NCI-H524 treated with DMSO at 0.1 percent for 48 hours (cell line): ENCODE data around the gene PDE3B.
"Not testable (repeated sequence)": the region's sequence is repeated elsewhere in the genome, so short reads cannot be mapped to it uniquely, and the experiment has no call there.

ENCODE experiments used
- DNase-seq: peaks from one replicate; lab custom pipeline; 2025; lab: John Stamatoyannopoulos, UW

Gene PDE3B

GRCh38 chr11:14642453-14642852, 1.2 kb upstream of the PDE3B start:
- no peak for DNase-seq

- no peak for DNase-seq
Observed at GRCh38 chr11:14642873-14643696, 519 bp upstream of the PDE3B start.

DNA sequence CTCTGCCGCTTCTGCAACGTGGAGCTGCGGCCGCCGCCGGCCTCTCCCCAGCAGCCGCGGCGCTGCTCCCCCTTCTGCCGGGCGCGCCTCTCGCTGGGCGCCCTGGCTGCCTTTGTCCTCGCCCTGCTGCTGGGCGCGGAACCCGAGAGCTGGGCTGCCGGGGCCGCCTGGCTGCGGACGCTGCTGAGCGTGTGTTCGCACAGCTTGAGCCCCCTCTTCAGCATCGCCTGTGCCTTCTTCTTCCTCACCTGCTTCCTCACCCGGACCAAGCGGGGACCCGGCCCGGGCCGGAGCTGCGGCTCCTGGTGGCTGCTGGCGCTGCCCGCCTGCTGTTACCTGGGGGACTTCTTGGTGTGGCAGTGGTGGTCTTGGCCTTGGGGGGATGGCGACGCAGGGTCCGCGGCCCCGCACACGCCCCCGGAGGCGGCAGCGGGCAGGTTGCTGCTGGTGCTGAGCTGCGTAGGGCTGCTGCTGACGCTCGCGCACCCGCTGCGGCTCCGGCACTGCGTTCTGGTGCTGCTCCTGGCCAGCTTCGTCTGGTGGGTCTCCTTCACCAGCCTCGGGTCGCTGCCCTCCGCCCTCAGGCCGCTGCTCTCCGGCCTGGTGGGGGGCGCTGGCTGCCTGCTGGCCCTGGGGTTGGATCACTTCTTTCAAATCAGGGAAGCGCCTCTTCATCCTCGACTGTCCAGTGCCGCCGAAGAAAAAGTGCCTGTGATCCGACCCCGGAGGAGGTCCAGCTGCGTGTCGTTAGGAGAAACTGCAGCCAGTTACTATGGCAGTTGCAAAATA, 816 bp downstream of the PDE3B start:
- DNase-seq: no peak

DNA sequence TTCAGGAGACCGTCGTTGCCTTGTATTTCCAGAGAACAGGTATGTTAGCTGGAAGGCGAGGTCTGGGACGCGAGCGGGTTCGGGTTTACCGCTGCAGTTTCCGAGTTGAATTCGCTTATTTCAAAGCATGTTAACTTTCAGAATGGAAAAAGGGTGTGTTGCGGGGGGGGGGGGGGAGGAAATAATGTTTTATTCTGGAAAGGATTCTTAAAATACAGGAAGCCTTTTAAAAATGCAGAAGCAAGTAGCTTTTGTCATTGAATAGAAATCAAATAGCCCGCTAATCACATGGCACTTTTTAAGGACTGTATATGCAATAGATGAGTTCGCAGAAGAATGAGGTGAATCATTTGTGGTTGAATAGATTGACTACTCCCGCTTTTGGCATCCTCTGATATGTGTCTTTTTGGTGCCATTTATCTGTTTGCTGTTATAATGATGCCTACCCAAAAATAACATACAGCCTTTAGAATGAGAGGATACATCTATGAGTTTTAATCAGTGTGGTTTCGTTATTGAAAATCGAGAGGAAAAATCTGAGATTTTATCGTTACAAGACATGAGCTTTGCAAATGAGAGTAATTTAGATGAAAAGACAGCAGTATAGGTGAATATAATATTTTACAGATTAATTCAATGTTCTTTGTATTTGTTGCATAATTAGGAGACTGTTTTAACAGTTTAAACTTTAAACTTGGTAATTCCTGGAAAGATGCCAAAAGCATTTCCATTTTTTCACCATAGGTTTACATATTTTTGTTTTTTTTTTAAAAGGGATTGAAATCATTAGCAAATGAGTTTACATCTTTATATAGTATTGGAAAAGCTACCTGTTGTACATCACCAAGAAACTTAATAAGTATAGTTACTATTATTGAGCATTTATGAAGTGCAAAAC, 1.7 kb downstream of the PDE3B start:
- no peak for DNase-seq

DNA sequence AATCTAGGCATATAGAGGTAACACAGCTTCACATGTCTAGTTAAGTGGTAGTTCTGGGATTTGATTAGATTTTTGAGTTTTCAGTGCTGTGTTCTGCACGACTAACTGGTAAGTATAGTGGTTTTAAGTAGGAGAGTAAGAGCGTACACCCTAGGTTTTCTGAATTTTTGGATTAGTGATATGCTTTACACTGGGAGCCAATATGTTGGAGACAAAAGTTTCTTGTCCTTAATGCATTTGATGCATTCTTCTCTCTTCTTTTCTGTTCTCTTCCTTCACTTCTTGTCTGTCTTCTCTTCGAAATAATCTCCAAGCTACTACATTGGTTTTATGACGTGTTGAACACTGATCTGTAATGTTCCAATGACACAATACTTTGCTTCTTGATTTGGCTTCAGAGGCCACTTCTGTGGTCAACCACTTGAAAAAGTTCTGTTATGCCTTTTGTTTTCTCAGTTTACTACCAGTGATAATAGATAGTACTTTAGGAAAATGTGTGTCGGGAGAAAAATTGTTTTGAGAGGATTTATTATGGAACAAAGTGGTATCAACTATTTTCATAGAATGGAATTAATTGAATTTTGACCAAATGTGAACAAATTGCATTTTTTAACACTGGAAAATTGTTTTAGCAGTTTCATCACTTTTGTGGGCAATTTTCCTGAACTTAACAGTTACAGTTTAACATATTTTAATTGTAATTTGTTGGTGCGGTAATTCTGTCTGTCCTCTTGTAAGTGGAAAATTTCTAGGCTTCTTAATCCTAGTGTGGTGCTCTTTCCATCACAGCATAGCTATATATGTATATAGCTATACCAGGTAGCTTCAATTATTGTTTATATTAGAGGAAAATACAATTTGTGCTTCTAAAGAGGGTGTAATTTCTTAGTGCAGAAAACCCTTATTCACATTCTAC, 2.6 kb downstream of the PDE3B start:
- DNase-seq: no peak

DNA sequence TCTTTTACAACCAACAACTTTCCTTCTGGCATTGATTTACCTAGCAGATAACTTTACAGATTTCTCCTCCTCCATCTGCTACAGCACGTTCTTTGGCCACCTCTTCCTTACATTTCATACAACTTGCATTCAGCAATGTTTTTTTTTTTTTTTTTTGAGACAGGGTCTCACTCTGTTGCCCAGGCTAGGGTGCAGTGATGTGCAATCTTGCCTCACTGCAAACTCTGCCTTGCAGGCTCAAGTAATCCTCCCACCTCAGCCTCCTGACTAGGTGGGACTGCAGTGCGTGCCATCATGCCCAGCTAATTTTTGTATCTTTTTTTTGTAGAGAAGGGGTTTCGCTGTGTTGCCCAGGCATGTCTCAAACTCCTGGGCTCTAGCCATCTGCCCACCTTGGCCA, 6.5 kb downstream of the PDE3B start:
- DNase-seq: no peak

- DNase-seq: no peak
Observed at GRCh38 chr11:14653090-14653489, 9.5 kb downstream of the PDE3B start.

GRCh38 chr11:14655435-14655834, 11.8 kb downstream of the PDE3B start:
- no peak for DNase-seq

GRCh38 chr11:14656536-14657457, 13.2 kb downstream of the PDE3B start:
- no peak for DNase-seq

- DNase-seq: no peak
Observed at GRCh38 chr11:14657841-14658240, 14.2 kb downstream of the PDE3B start.

- DNase-seq: not testable (repeated sequence)
Observed at GRCh38 chr11:14664926-14665325, 21.3 kb downstream of the PDE3B start.

DNA sequence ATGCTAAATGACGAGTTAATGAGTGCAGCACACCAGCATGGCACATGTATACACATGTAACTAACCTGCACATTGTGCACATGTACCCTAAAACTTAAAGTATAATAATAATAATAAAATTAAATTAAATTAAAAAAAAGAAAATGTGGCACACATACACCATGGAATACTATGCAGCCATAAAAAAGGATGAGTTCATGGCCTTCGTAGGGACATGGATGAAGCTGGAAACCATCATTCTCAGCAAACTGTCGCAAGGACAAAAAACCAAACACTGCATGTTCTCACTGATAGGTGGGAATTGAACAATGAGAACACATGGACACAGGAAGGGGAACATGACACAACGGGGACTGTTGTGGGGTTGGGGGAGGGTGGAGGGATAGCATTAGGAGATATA, 23.7 kb downstream of the PDE3B start:
- not testable (repeated sequence) for DNase-seq

GRCh38 chr11:14668731-14669301, 25.2 kb downstream of the PDE3B start:
- no peak for DNase-seq

DNA sequence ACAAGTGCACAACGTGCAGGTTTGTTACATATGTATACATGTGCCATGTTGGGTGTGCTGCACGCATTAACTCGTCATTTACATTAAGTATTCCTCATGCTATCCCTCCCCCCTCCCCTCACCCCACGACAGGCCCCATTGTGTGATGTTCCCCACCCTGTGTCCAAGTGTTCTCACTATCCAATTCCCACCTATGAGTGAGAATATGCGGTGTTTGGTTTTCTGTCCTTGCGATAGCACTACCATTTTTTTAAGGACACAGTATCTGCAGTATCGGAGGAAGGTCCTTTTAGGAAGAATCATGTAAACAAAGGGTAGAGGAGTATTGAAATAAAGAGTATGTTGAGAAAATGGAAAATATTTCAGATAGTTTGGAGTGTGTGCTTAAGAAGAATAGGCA, 25.9 kb downstream of the PDE3B start:
- DNase-seq: no peak

DNA sequence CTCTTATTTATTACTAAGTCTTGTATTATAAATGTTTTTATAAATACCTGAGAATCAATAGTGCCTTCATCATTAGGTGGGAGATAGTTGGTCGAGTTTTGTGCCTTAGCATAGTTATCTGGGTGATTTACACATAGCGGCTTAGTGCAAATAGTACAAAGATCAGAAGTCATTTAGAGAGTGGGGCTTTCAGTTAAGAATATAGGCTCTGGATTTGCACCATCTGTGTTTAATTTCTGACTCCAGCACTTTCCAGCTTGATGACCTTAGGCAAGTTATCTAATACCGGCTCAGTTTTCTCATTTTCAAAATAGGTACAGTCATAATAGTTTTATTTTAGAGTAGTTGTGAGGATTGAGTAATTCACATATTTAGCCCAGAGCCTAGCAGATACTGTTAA, 26.4 kb downstream of the PDE3B start:
- no peak for DNase-seq

- no peak for DNase-seq
Observed at GRCh38 chr11:14672635-14673034, 29.0 kb downstream of the PDE3B start.

DNA sequence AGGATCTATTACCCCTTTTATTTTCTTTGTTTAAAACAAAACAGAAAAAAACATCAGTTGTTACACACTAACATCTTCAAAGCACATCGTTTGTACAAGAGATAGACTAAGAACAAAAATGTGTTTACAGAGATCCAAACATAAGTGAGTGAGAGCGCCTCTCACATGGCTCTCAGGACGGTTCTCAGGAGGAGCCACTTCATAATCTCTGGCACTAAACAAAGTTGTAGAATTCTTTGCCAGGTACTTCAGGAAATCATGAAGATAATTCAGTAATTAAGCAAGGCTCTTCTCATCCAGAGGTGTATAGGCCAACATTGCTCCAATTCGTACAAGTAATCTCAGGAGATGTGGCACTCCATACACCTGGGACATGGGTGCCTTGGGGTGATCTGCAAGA, 29.8 kb downstream of the PDE3B start:
- DNase-seq: no peak

GRCh38 chr11:14673824-14674405, 30.3 kb downstream of the PDE3B start:
- DNase-seq: no peak

GRCh38 chr11:14676068-14676467, 32.5 kb downstream of the PDE3B start:
- DNase-seq: no peak
